Activated CD4-positive, CD25-positive, alpha-beta regulatory T cell treated with anti-CD3 and anti-CD28 coated beads, Interleukin-2, amount 50 U/mL, for 72 hours (primary cell): ENCODE results near the gene ATP8A2.

Experiments
- DNase-seq: peaks from one replicate; pipeline ENCODE4 v3.0.0; 2021

Gene ATP8A2

GRCh38 chr13:25982907-25983306 lies 611.1 kb downstream of the ATP8A2 start:
- DNase-seq, result no peak

GRCh38 chr13:25987987-25988386 lies 616.2 kb downstream of the ATP8A2 start:
- no peak for DNase-seq

- DNase-seq, result no peak
Observed at GRCh38 chr13:25988661-25989060, 616.9 kb downstream of the ATP8A2 start.

GRCh38 chr13:25990801-25991200 lies 619.0 kb downstream of the ATP8A2 start:
- no peak for DNase-seq

GRCh38 chr13:25992076-25992475 lies 620.3 kb downstream of the ATP8A2 start:
- no peak for DNase-seq

GRCh38 chr13:26007261-26008125 lies 635.7 kb downstream of the ATP8A2 start:
- no peak for DNase-seq

- DNase-seq, result no peak
Observed at GRCh38 chr13:26010487-26011207, 638.9 kb downstream of the ATP8A2 start.

GRCh38 chr13:26011208-26011573 lies 639.4 kb downstream of the ATP8A2 start:
- DNase-seq, result no peak

- DNase-seq, result peak; percentile 56
Observed at GRCh38 chr13:26011996-26012821, 640.4 kb downstream of the ATP8A2 start.

- DNase-seq, result no peak
Observed at GRCh38 chr13:26012995-26013394, 641.2 kb downstream of the ATP8A2 start.

GRCh38 chr13:26015271-26016125 lies 643.7 kb downstream of the ATP8A2 start:
- no peak for DNase-seq

- no peak for DNase-seq
Observed at GRCh38 chr13:26016189-26016588, 644.4 kb downstream of the ATP8A2 start.

GRCh38 chr13:26017196-26017921 lies 645.6 kb downstream of the ATP8A2 start:
- DNase-seq, result no peak

- DNase-seq, result no peak
Observed at GRCh38 chr13:26017932-26018665, 646.3 kb downstream of the ATP8A2 start.

GRCh38 chr13:26019251-26019650 lies 647.5 kb downstream of the ATP8A2 start:
- DNase-seq, result no peak

GRCh38 chr13:26019881-26020870 lies 648.4 kb downstream of the ATP8A2 start:
- no peak for DNase-seq

- no peak for DNase-seq
Observed at GRCh38 chr13:26020891-26021290, 649.1 kb downstream of the ATP8A2 start.

- no peak for DNase-seq
Observed at GRCh38 chr13:26021516-26021915, 649.7 kb downstream of the ATP8A2 start.

GRCh38 chr13:26021956-26022355 lies 650.2 kb downstream of the ATP8A2 start:
- no peak for DNase-seq
